Neural progenitor cell (in vitro differentiated cells): Measurements from ENCODE around the gene HNRNPA1. TPM values are rescaled to one million over a fixed set of nuclear protein-coding genes. Genes with fewer than 3 reads are reported as not detected.

Source experiments
- DNase-seq: peaks from one replicate; pipeline ENCODE4 v3.0.0-alpha.2; 2016; ENCODE audit warnings: low spot score
- H2AFZ ChIP-seq: fragments of 200-600 bp; sonication (generic); replicated peaks from 2 replicates; pipeline ENCODE4 v1.6.1; 2016; ENCODE audit warnings: antibody characterized with exemption
- H3F3A ChIP-seq: fragments of 200-600 bp; sonication (generic); 2 replicates; pipeline ENCODE4 v1.6.1; 2016; ENCODE audit warnings: antibody characterized with exemption, low read depth
- H3K27ac ChIP-seq: fragments of 200-600 bp; sonication (generic); 2 replicates; pipeline ENCODE4 v1.5.1; 2016; ENCODE audit warnings: mild to moderate bottlenecking
- H3K27me3 ChIP-seq: fragments of 200-600 bp; sonication (generic); 2 replicates; pipeline ENCODE4 v1.6.1; 2016; ENCODE audit warnings: mild to moderate bottlenecking, moderate library complexity
- H3K36me3 ChIP-seq: fragments of 200-600 bp; sonication (generic); 2 replicates; pipeline ENCODE4 v1.5.1; 2016
- H3K4me1 ChIP-seq: fragments of 200-600 bp; sonication (generic); 2 replicates; pipeline ENCODE4 v1.6.1; 2016; ENCODE audit warnings: mixed run types
- H3K4me2 ChIP-seq: fragments of 200-600 bp; sonication (generic); 2 replicates; pipeline ENCODE4 v1.6.1; 2016
- H3K4me3 ChIP-seq: fragments of 200-600 bp; sonication (generic); 2 replicates; pipeline ENCODE4 v1.5.1; 2016
- H3K79me2 ChIP-seq: fragments of 200-600 bp; sonication (generic); 2 replicates; pipeline ENCODE4 v1.6.1; 2016; ENCODE audit warnings: low read depth
- H3K9ac ChIP-seq: fragments of 200-600 bp; sonication (generic); 2 replicates; pipeline ENCODE4 v1.6.1; 2016
- H3K9me3 ChIP-seq: fragments of 200-600 bp; sonication (generic); 2 replicates; pipeline ENCODE4 v1.5.1; 2016; ENCODE audit warnings: low read depth
- H4K20me1 ChIP-seq: fragments of 200-600 bp; sonication (generic); 2 replicates; pipeline ENCODE4 v1.6.1; 2016; ENCODE audit warnings: low read depth
- H3K27ac Mint-ChIP-seq: 3 replicates; pipeline ENCODE4 v1.8.0; 2021; ENCODE audit warnings: mixed read lengths
- H3K27me3 Mint-ChIP-seq: 2 replicates; pipeline ENCODE4 v1.8.0; 2022; ENCODE audit warnings: low read depth, mild to moderate bottlenecking, inconsistent platforms, moderate library complexity, mixed read lengths; ENCODE audit not compliant: insufficient read depth
- H3K36me3 Mint-ChIP-seq: 3 replicates; pipeline ENCODE4 v1.8.0; 2021; ENCODE audit warnings: mixed read lengths
- H3K4me1 Mint-ChIP-seq: 3 replicates; pipeline ENCODE4 v1.8.0; 2021; ENCODE audit warnings: mixed read lengths
- H3K4me3 Mint-ChIP-seq: 3 replicates; pipeline ENCODE4 v1.8.0; 2021; ENCODE audit warnings: mild to moderate bottlenecking, moderate library complexity, mixed read lengths
- H3K9me3 Mint-ChIP-seq: 3 replicates; pipeline ENCODE4 v1.8.0; 2020; ENCODE audit warnings: mixed read lengths
- EZH2 ChIP-seq: fragments of 200-600 bp; sonication (generic); IDR thresholded peaks from 2 replicates; pipeline ENCODE4 v1.6.1; 2017; ENCODE audit warnings: antibody characterized with exemption, mild to moderate bottlenecking, moderate library complexity
- EZH2phosphoT487 ChIP-seq: fragments of 200-600 bp; sonication (generic); IDR thresholded peaks from 2 replicates; pipeline ENCODE4 v1.6.1; 2017; ENCODE audit warnings: antibody characterized with exemption
- total RNA-seq: library from RNA; depleted of rRNA; stranded (reverse); fragments of >200 nt; gene quantifications from 2 replicates; pipeline ENCODE4 v1.2.3, GENCODE V29; 2015; ENCODE audit warnings: low replicate concordance
- TF ChIP-seq, protein P1 (sequence below): fragments of 200-600 bp; sonication (generic); IDR thresholded peaks from 2 replicates; pipeline ENCODE4 v1.5.1; 2017; ENCODE audit warnings: antibody characterized with exemption, mild to moderate bottlenecking

HNRNPA1 gene
- total RNA-seq, 1 donor from 2014 or later, result 2,341 TPM

DNA sequence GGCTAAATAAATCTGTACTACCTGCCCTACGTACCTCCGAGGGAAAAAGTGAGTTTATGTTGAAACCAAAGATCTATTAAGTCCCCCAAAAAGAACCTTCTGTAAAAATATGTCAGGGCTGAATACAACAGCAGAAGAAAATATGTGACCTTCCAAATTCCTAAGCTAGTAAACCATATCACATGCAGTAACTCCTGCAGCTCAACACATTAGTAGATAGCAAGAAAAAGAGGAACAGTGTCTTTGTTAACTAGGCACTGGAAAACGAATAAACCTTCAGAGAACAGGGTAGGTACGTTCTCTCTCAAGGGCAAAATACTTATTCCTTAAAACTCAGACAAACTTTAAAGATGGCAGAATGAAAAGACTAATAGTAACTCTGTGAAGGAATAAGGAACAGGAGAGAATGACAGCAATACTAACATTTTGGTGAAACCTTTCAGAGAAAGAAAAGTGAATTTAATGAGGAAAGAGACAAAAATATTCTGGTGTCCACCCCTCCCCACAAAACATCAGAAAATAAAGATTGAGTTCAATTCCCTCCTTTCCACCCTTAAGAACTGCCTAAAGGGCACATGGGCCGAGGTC lies 18.6 kb upstream of the HNRNPA1 start:
- Mint-ChIP-seq H3K4me3 (peak overlapping the region; percentile 64), H3K36me3 (peaks cover 19% of the 10 kb centered on the region), H3K9me3 (peaks cover 2% of the 10 kb centered on the region), H3K27me3 (peaks cover 6% of the 10 kb centered on the region), H3K4me1 (peaks cover 74% of the 10 kb centered on the region), H3K27ac (peak overlapping the region; percentile 97)
- H3K9me3 ChIP-seq, result no peaks in the 10 kb centered on the region
- peaks cover 60% of the 10 kb centered on the region for H3K4me1 ChIP-seq
- H3K9ac ChIP-seq, result no peak overlapping the region
- H3K36me3 ChIP-seq, result peaks cover 6% of the 10 kb centered on the region
- H3K27ac ChIP-seq, result peak overlapping the region; percentile 88
- TF ChIP-seq, protein P1, sequence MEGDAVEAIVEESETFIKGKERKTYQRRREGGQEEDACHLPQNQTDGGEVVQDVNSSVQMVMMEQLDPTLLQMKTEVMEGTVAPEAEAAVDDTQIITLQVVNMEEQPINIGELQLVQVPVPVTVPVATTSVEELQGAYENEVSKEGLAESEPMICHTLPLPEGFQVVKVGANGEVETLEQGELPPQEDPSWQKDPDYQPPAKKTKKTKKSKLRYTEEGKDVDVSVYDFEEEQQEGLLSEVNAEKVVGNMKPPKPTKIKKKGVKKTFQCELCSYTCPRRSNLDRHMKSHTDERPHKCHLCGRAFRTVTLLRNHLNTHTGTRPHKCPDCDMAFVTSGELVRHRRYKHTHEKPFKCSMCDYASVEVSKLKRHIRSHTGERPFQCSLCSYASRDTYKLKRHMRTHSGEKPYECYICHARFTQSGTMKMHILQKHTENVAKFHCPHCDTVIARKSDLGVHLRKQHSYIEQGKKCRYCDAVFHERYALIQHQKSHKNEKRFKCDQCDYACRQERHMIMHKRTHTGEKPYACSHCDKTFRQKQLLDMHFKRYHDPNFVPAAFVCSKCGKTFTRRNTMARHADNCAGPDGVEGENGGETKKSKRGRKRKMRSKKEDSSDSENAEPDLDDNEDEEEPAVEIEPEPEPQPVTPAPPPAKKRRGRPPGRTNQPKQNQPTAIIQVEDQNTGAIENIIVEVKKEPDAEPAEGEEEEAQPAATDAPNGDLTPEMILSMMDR, result no peak
- TF ChIP-seq EZH2, result no peak
- TF ChIP-seq EZH2phosphoT487, result no peak
- no peak overlapping the region for H2AFZ ChIP-seq
- peaks cover 11% of the 10 kb centered on the region for H4K20me1 ChIP-seq
- peaks cover 82% of the 10 kb centered on the region for H3F3A ChIP-seq
- H3K4me3 ChIP-seq, result no peak overlapping the region
- peaks cover 90% of the 10 kb centered on the region for H3K79me2 ChIP-seq
- no peak for DNase-seq
- no peaks in the 10 kb centered on the region for H3K27me3 ChIP-seq
- H3K4me2 ChIP-seq, result peak overlapping the region; percentile 71

- H3K4me1 ChIP-seq, result peaks cover 54% of the 10 kb centered on the region
- peak overlapping the region; percentile 88 for H3K27ac ChIP-seq
- peaks cover under 1% of the 10 kb centered on the region for H3K36me3 ChIP-seq
- no peak overlapping the region for H3K9ac ChIP-seq
- TF ChIP-seq, protein P1, result no peak
- TF ChIP-seq EZH2phosphoT487 (no peak), EZH2 (no peak)
- H3K9me3 ChIP-seq, result no peaks in the 10 kb centered on the region
- peaks cover 14% of the 10 kb centered on the region for H4K20me1 ChIP-seq
- Mint-ChIP-seq H3K4me1 (peaks cover 71% of the 10 kb centered on the region), H3K9me3 (peaks cover 2% of the 10 kb centered on the region), H3K4me3 (peak overlapping the region; percentile 64), H3K27me3 (peaks cover 6% of the 10 kb centered on the region), H3K27ac (peak overlapping the region; percentile 97), H3K36me3 (peaks cover 18% of the 10 kb centered on the region)
- H2AFZ ChIP-seq, result no peak overlapping the region
- no peaks in the 10 kb centered on the region for H3K27me3 ChIP-seq
- DNase-seq, result no peak
- no peak overlapping the region for H3K4me3 ChIP-seq
- peaks cover 90% of the 10 kb centered on the region for H3K79me2 ChIP-seq
- peak overlapping the region; percentile 71 for H3K4me2 ChIP-seq
- H3F3A ChIP-seq, result peaks cover 76% of the 10 kb centered on the region
Observed at GRCh38 chr12:54262403-54262925, 18.1 kb upstream of the HNRNPA1 start.

GRCh38 chr12:54265364-54265812 lies 15.1 kb upstream of the HNRNPA1 start:
- Histone ChIP-seq H3K27me3 (no peaks in the 10 kb centered on the region), H3K9me3 (no peaks in the 10 kb centered on the region), H2AFZ (no peak overlapping the region), H3K36me3 (peaks cover 5% of the 10 kb centered on the region), H3F3A (peaks cover 55% of the 10 kb centered on the region), H3K4me3 (no peak overlapping the region), H3K4me2 (no peak overlapping the region), H3K4me1 (peaks cover 30% of the 10 kb centered on the region), H3K9ac (no peak overlapping the region), H3K27ac (no peak overlapping the region), H4K20me1 (peaks cover 14% of the 10 kb centered on the region), H3K79me2 (peaks cover 100% of the 10 kb centered on the region)
- Mint-ChIP-seq H3K36me3 (peaks cover 25% of the 10 kb centered on the region), H3K9me3 (peaks cover 2% of the 10 kb centered on the region), H3K27me3 (peaks cover 4% of the 10 kb centered on the region), H3K27ac (peak overlapping the region; percentile 67), H3K4me3 (no peak overlapping the region), H3K4me1 (peaks cover 48% of the 10 kb centered on the region)
- no peak for DNase-seq
- TF ChIP-seq EZH2, result no peak
- TF ChIP-seq EZH2phosphoT487, result no peak
- TF ChIP-seq, protein P1, result no peak
